Measurements from ENCODE around the gene FAM20C.
"Not testable (repeated sequence)": the region's sequence is repeated elsewhere in the genome, so short reads cannot be mapped to it uniquely, and the experiment has no call there.

Gene FAM20C

DNA sequence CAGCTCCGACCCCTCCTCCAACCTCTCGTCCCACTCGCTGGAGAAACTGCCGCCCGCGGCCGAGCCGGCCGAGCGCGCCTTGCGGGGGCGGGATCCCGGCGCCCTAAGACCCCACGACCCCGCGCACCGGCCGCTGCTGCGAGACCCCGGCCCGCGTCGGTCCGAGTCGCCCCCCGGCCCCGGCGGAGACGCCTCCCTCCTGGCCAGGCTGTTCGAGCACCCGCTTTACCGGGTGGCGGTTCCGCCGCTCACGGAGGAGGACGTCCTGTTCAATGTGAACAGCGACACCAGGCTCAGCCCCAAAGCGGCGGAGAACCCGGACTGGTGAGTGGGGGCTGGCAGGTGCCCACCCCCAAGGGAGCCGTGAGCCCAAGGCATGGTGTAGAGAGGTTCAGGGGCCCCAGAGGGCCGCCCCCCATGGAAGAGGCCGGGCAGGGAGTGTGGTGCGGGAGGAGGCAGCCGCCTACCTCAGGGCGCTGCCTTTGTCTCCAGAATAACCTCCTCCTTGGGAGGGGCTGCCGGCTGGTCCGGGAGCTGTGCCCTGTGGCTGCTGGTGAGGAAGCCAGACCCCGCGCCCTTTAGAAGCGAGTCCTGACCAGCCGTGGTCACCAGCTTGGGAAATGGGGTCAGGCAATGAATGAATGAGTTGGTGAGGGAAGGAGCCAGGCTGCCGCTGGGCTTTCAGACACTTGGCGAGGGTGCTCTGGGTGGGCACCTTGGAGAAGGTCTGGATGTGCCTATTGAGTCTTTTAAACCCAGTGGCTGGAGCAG, 1.3 kb downstream of the FAM20C start:
- DNase-seq, result no peak

GRCh38 chr7:194252-195009, 2.1 kb downstream of the FAM20C start:
- no peak for DNase-seq

DNA sequence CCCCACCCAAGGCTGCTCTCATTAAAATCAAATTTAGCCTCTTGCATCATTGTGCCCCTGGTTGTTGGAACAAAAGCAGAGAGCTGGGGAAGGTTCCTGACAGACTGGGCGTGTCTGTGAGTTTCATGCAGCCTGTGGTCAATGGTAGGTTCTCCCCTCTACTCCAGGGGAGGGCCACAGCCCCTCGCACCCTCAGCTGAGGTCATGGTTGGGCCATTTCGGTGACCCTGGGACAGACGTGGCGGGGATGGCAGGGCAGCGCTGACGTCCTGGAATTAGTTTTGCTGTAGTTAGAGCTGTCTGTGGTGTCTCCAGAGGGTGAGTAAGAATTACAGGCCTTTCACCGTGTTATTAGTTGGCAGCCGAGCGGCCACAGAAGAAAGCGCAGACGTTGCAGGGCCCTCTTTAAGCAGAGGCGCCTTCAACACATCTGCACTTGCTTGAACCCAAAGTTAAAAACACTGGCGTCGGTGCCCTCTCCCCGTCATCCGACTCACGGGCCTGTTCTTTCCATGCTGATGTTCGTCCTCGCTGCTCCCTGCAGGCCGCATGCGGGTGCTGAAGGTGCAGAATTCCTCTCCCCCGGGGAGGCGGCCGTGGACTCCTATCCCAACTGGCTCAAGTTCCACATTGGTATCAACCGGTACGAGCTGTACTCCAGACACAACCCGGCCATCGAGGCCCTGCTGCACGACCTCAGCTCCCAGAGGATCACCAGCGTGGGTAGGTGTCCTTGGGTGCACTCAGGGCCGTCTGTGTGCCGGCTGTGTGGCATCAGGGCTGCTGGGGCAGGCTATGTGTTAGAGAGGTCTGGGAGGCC, 2.8 kb downstream of the FAM20C start:
- DNase-seq, result no peak

GRCh38 chr7:195830-196128, 3.4 kb downstream of the FAM20C start:
- no peak for DNase-seq

DNA sequence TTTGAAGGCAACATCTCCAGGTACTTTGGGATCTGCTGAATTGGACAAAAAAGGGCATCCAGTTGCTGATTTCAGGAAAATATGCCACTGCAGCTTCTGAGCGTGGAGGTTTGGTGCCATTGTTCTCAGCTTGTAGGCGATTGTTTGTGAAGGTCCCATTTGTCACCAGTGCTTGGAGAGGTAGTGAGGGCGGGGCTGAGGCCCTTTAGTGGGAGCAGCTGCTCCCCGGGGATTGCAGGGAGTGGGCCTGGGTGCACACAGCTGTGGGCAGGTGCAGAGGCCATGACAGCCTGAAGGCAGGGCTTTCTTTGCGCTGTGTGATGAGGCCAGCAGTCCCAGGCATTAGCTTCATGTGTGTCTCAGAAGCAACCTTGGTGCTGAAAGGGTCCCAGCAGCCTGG, 3.9 kb downstream of the FAM20C start:
- no peak for DNase-seq

- no peak for DNase-seq
These were observed 4.5 kb downstream of the FAM20C start for GRCh38 chr7:196778-197321.

- DNase-seq, result no peak
These were observed 5.3 kb downstream of the FAM20C start for GRCh38 chr7:197413-198335.

DNA sequence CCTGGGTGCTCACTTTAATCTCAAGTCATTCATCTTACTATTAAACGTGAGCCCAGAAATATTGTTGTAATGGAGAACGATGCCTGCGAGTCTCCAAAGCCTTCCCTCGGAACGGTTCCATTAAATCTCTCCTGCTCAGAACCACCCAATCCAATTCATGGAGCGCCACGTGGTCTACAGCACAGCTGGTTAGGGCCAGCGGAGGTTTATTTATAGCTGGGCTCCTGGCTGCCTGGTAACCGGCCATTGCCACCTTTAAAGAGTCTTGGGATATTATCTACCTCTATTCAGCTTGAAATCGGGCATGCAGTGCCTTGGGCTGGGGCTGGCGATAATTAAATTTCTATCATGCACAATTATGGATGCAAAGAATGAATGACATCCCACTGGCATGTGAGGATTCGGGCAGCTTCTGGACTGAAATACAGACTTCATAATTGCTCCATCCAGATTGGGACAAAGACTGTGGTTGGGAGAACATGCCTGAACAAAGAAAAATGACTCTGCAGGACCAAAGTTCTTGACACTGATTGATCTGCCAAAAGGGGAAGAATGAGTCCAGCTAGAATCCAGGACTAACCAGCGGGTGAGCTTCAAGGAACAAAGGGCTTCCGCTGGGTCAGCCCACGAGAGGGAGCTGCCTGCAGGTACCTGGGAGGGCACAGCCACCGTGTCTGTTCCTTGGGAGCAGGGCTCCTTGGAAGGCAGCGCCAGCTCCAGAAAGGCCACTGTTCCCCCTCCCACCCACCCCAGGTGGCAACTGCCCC, 7.3 kb downstream of the FAM20C start:
- DNase-seq, result no peak

DNA sequence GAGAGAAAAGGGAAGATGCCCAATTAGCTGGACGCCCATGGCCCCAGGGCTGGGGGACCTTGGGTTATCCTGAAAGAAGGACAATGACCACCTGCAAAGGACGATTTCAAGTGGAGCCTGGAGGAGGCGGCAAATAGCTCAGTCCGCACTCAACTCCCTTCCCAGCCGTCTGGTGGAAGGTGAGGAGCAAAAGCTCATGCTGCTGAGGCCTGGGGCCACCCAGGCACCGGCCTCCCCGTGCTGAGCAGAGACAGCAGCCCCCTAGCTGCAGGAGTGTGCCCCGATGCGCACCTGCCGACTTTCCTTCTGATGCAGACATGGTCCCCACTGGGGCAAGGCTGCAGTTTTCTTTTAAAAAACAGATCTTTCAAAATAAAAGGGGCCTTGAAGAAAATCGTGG, 7.9 kb downstream of the FAM20C start:
- no peak for DNase-seq

DNA sequence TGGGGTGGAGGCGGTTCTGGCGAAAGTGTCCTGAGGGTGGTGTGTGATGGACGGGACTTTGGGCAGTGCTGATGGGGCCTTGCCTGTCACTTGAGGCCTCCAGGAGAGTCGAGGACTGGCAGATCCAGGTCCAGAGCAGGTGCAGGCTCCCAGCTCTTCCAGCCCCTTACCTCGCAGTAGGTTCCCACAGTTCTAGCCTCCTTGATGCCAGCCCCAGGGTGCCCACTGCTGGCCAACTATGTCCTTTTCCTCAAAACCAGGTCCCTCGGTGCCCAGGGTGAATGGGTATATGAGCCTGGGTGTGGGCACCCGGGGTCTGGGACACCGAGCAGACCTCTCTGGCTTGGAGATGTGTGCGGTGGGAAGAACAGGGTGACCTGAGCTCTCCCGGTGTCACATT, 8.3 kb downstream of the FAM20C start:
- DNase-seq, result no peak

GRCh38 chr7:204326-204725, 12.0 kb downstream of the FAM20C start:
- DNase-seq, result no peak

DNA sequence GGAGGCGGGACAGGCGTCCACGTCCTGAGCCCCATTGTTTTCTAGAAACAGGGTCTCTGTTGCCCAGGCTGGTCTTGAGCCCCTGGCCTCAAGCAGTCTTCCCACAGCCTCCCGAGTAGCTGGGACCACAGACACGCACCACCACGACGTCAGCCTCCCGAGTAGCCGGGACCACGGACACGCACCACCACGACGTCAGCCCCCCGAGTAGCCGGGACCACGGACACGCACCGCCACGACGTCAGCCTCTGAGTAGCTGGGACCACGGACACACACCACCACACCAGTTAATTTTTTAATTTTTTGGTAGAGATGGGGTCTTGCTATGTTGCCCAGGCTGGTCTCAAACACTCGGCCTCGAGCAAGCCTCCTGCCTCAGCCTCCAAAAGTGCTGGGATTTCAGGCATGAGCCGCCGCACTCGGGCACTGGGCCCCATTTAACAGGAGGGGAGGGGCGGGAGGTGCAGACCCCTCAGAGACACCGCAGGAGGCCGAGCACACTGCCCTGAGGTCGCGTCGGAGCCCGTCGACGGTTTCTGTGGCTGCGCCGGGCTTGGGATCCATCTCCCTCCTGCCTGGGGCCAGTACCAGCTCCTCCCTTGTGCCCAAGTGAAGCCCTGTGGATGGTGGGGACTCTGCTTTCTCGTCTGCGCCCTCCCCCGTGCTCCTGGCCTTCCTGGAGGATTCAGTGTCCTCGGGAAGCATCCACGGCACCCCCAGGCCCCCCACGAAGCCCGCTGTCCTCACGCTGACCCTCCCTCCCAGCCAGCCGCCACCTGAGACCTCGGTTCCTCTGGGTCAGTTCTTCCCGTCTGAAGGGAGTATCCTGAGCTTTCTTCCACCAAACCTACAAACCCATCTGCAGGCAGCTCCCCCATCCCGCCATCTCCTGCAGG, 13.0 kb downstream of the FAM20C start:
- DNase-seq, result no peak

DNA sequence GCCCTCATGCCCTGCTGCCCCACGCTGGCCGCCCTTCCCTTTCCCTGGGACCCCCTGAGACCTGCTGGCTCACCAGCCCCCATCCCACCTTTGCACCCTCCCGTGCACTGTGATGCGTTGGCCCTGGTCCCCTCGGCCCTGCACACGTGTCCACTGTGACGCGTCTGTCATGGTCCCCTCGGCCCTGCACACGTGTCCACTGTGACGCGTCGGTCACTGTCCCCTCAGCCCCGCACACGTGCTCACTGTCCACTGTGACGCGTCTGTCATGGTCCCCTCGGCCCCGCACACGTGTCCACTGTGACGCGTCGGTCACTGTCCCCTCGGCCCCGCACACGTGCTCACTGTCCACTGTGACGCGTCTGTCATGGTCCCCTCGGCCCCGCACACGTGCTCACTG, 14.0 kb downstream of the FAM20C start:
- not testable (repeated sequence) for DNase-seq

DNA sequence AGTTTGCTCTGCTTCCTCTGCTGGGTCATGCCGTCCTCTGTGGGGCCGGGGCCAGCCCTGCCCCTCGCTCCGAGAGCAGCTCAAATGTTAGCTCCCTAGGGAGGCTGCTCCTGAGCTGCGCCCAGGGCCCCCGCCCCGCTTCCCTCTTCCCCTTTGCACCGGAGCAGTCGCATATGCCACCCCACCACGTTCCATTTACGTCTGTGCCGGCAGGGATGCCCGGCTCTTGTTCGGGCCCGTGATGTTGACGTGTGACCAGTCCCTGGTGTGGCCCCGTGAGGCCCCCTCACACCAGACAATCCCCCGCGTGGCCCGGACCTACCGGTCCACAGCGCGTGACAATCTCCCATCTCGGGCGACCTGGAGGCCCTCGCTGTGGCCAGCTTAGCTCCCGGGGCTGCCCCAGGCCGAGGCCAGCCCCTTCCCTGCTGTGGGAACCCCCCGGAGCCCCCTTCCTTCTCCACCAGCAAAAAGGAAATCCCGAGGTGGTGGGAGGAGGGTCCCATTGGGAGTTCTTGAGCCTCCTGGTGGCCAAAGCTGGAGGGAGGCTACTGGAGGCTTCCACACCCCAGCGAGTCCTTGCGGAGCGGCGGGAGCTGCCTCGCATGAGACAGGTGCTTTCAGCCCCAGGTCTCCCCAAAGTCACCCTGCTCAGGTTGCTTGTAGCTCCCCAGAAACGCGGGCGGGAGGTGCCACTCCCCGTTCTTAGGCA, 15.2 kb downstream of the FAM20C start:
- DNase-seq, result no peak

- no peak for DNase-seq
These were observed 15.8 kb downstream of the FAM20C start for GRCh38 chr7:208130-208673.

GRCh38 chr7:208816-209215, 16.4 kb downstream of the FAM20C start:
- DNase-seq, result no peak

DNA sequence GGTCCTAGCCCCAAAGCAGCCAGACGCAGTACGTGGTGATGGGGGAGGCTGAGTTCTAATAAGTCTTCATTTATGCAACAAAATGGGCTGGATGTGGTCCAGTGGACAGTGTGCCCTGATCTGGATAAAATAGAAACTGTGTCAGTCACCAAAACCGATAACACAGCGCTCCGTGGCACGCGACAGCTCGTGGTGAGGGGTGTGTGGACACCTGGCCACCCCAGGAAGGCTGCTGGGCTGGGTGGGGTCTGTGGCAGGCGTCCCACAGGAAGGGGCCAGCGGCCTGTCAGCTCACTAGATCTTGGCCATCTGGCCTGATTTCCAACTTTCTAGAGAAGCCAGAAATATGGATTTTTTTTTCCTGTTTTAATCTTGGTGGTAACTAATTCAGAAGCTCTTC, 17.0 kb downstream of the FAM20C start:
- DNase-seq, result no peak

- DNase-seq, result no peak
These were observed 17.5 kb downstream of the FAM20C start for GRCh38 chr7:209906-210305.

- no peak for DNase-seq
These were observed 18.1 kb downstream of the FAM20C start for GRCh38 chr7:210401-210925.

Measured in GF-D8 (cell line).